Effector CD8-positive, alpha-beta T cell (primary cell): Measurements from ENCODE around the gene IL17RE.

Source experiments
- DNase-seq: peaks from one replicate; lab custom pipeline; 2025; lab: John Stamatoyannopoulos, UW

The IL17RE gene

DNA sequence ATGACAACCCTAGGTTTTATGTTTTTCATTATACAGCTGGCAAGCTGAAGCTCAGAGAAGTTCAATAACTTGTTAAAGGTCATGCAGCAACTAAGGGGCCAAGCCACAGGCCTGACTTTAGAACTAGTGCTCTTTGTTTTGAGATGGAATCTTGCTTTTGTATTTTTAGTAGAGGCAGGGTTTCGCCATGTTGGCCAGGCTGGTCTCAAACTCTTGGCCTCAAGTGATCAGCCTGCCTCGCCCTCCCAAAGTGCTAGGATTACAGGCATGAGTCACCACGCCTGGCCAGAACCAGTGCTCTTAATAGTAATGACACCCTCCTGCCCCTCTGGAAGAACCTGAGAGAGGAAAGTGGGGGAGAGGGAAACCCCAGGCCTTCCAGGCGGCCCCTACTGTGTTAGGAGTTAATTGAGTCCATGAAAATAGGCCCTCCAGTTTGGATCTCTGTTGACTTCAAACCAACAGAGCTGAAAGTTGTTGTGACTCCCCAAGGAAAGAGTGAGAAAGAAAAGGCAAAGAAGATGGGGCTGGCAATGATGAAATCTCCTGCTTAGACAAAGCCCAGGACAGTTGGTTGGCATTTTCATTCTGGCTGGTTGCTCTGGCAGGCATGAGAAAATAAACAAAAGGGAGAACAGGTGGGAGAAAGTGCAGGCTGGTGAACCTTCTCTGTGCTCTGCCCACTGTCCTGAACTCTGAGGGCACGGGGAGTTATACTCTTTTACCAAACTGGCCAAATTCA is 53.1 kb downstream of the IL17RE start:
- DNase-seq = no peak

- DNase-seq = no peak
Measured at GRCh38 chr3:9957214-9957613, 54.6 kb downstream of the IL17RE start.

- DNase-seq = no peak
Measured at GRCh38 chr3:9965200-9965875, 62.7 kb downstream of the IL17RE start.
